Keratinocyte (primary cell): Measurements from ENCODE around the gene STARD3. TPM values are rescaled to one million over a fixed set of nuclear protein-coding genes. Genes with fewer than 3 reads are reported as not detected.
"Not testable (repeated sequence)": the region's sequence is repeated elsewhere in the genome, so short reads cannot be mapped to it uniquely, and the experiment has no call there.

Experiments
- DNase-seq: peaks from one replicate; pipeline ENCODE4 v3.0.0-alpha.2; 2011; ENCODE audit warnings: low read depth, missing footprints, low spot score
- FAIRE-seq: peaks from 2 replicates; lab custom pipeline; 2011; peaks lifted over from hg19 to GRCh38; lab: Jason Lieb, UNC
- H2AFZ ChIP-seq: 2 replicates; pipeline ENCODE4 v1.6.0; 2012; ENCODE audit warnings: low read length, control low read depth, inconsistent platforms; ENCODE audit not compliant: control insufficient read depth
- H3K27ac ChIP-seq: 2 replicates; pipeline ENCODE4 v1.5.1; 2011; ENCODE audit warnings: low read length; ENCODE audit not compliant: control insufficient read depth, insufficient read depth
- H3K27me3 ChIP-seq: 3 replicates; pipeline ENCODE4 v1.6.0; 2011; ENCODE audit warnings: low read length; ENCODE audit not compliant: control insufficient read depth, insufficient read depth; ENCODE audit errors: extremely low read depth
- H3K36me3 ChIP-seq, 2 experiments: 2 replicates in 1 of 2; 3 replicates in 1 of 2; pipeline ENCODE4 v1.5.1; 2011; ENCODE audit warnings: low read length in 2 of 2, mild to moderate bottlenecking in 1 of 2; ENCODE audit not compliant: control insufficient read depth in 2 of 2, insufficient read depth in 2 of 2; ENCODE audit errors: extremely low read depth in 1 of 2
- H3K4me1 ChIP-seq: 3 replicates; pipeline ENCODE4 v1.5.1; 2011; ENCODE audit warnings: low read length; ENCODE audit not compliant: control insufficient read depth, insufficient read depth; ENCODE audit errors: extremely low read depth
- H3K4me2 ChIP-seq: 3 replicates; pipeline ENCODE4 v1.6.0; 2011; ENCODE audit warnings: low read depth, low read length; ENCODE audit not compliant: control insufficient read depth, insufficient read depth; ENCODE audit errors: extremely low read depth
- H3K4me3 ChIP-seq, 3 experiments: fragments of 200-600 bp in 1 of 3; sonication (generic) in 1 of 3; 2 replicates in 2 of 3; 3 replicates in 1 of 3; pipeline ENCODE4 v1.5.1; 2011 to 2016; ENCODE audit warnings: low read length in 3 of 3, mild to moderate bottlenecking in 3 of 3, control low read depth in 2 of 3, inconsistent platforms in 1 of 3, low read depth in 1 of 3, mixed read lengths in 1 of 3, mixed run types in 1 of 3, moderate library complexity in 1 of 3; ENCODE audit not compliant: control insufficient read depth in 2 of 3, insufficient read depth in 2 of 3; ENCODE audit errors: extremely low read depth in 1 of 3
- H3K79me2 ChIP-seq: 2 replicates; pipeline ENCODE4 v1.6.0; 2012; ENCODE audit warnings: low read length; ENCODE audit not compliant: control insufficient read depth, insufficient read depth
- H3K9ac ChIP-seq: 3 replicates; pipeline ENCODE4 v1.6.0; 2011; ENCODE audit warnings: low read length; ENCODE audit not compliant: control insufficient read depth, insufficient read depth; ENCODE audit errors: extremely low read depth
- H3K9me1 ChIP-seq: 3 replicates; pipeline ENCODE4 v1.6.0; 2011; ENCODE audit warnings: low read length; ENCODE audit not compliant: control insufficient read depth, insufficient read depth; ENCODE audit errors: extremely low read depth
- H3K9me3 ChIP-seq: 2 replicates; pipeline ENCODE4 v1.5.1; 2012; ENCODE audit warnings: low read depth, low read length; ENCODE audit not compliant: control insufficient read depth
- H4K20me1 ChIP-seq: 3 replicates; pipeline ENCODE4 v1.6.0; 2011; ENCODE audit warnings: low read length; ENCODE audit not compliant: control insufficient read depth, insufficient read depth; ENCODE audit errors: extremely low read depth
- CTCF ChIP-seq, 3 experiments: IDR thresholded peaks in 1 of 3; conservative IDR thresholded peaks in 1 of 3; optimal IDR thresholded peaks in 1 of 3; 2 replicates in 2 of 3; 3 replicates in 1 of 3; pipeline versions ENCODE3 to v1.5.1; 2011; ENCODE audit warnings: low read length in 3 of 3, mild to moderate bottlenecking in 3 of 3, moderate library complexity in 2 of 3, control low read depth in 1 of 3, inconsistent platforms in 1 of 3; ENCODE audit not compliant: insufficient read depth in 2 of 3; ENCODE audit errors: extremely low read depth in 1 of 3
- EZH2 ChIP-seq: IDR thresholded peaks from one replicate; pipeline ENCODE4 v1.6.1; 2012; ENCODE audit warnings: inconsistent platforms, mild to moderate bottlenecking, low read length, moderate library complexity
- dilution Hi-C: fragments of 300-500 bp; cut with MboI; formaldehyde crosslinking; loops from one replicate; pipeline ENCODE4 v1.7.0; 2020; ENCODE audit warnings: low sequenced_read_pairs; ENCODE audit not compliant: extremely low pct_ligation_motif_present
- polyA minus RNA-seq, 3 experiments: library from RNA; depleted of rRNA, polyadenylated mRNA; stranded (reverse); fragments of >200 nt; gene quantifications; 1 replicate in 1 of 3; 2 replicates in 1 of 3; 3 replicates in 1 of 3; pipeline ENCODE4 v1.2.3, GENCODE V29; 2011
- polyA plus RNA-seq, 5 experiments: library from polyadenylated mRNA; depleted of rRNA in 3 of 5; stranded (reverse) in 3 of 5; stranded (forward) in 1 of 5; unstranded in 1 of 5; fragments of >200 nt; gene quantifications; 1 replicate in 1 of 5; 2 replicates in 3 of 5; 3 replicates in 1 of 5; pipeline versions ENCODE4 v1.2.1 to v1.2.3, GENCODE V29; 2011 to 2012; ENCODE audit warnings: missing spikeins in 2 of 5, low read depth in 1 of 5, low replicate concordance in 1 of 5

The STARD3 gene
- polyA plus RNA-seq (29.0 to 39.6 TPM (median 33.9 TPM) in 3 replicates), polyA minus RNA-seq (32.4 to 42.2 TPM (median 41.6 TPM) in 3 replicates)
- 25.9 TPM for polyA plus RNA-seq (2011; ENCODE audit: low read depth)
- 25.5 and 26.6 TPM in 2 replicates for polyA plus RNA-seq (2011; cell fraction: cytosol; rRNA removed)
- 57.2 and 70.3 TPM in 2 replicates for polyA plus RNA-seq (2011; cell fraction: nucleus; rRNA removed)
- polyA plus RNA-seq (2012; ENCODE audit: low replicate concordance), result 31.2 and 36.8 TPM in 2 replicates
- polyA minus RNA-seq (2011; cell fraction: cytosol; rRNA and poly(A)+ RNA removed), result 29.2 TPM
- 18.5 and 20.1 TPM in 2 replicates for polyA minus RNA-seq (2011; cell fraction: nucleus; rRNA and poly(A)+ RNA removed)

DNA sequence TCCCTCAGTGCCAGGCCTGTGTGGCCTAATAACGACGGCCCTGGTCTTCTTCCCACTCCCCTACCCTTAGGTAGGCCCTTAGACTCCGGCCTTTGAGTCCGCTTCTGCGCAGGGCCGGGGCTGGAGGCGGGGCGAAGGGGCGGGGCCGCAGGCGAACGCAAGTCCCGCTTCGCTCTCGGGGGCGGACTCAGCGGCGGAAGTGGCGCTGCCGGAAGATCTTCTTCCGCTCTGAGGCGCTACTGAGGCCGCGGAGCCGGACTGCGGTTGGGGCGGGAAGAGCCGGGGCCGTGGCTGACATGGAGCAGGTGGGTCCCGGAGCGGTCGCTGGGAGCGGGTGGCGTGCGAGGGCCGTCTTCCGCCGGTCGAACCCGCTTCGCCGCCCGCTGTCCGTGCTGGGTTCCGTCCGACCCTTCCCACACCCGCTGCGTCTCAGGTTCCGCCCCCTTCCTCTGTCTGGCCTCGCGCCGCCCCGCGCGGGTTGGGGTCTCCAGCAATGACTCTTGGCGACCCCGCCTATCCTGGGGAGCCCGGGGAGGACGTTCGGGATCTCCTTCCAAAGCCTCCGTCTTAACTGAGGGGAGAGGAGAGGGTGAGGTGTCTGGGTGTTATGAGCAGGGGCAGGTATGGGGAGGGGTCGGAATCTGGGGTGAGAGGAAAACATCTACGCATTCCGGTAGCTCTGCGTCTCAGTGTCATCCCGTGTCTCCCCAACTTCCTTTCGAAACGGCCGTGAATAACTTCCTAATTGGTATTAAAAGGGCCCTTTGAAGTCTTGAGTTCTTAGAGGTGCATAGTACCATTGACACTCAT lies at the start of gene STARD3:
Gene STARD3, plus strand, starts transcription at position 218 of the 810 bp plus-strand sequence. CDS start 16,388 bp downstream, outside the sequence.
- Histone ChIP-seq H4K20me1 (no peaks in the 10 kb centered on the region), H3K4me3 (peak within 1 kb of the TSS; percentile 85 to 93 (median 89)), H3K79me2 (peaks cover 29% of the 10 kb centered on the region), H3K4me1 (peaks cover 15% of the 10 kb centered on the region), H3K4me2 (peak within 1 kb of the TSS; percentile 90), H3K9me1 (no peaks in the 10 kb centered on the region), H3K36me3 (no peaks in the 10 kb centered on the region), H3K9me3 (no peaks in the 10 kb centered on the region), H3K27ac (peak within 1 kb of the TSS; percentile 73), H3K9ac (peak within 1 kb of the TSS; percentile 81), H2AFZ (peak within 1 kb of the TSS; percentile 86), H3K27me3 (no peaks in the 10 kb centered on the region)
- no peak for DNase-seq
- FAIRE-seq, result no peak
- dilution Hi-C loops, result no loop called here
- peak in 1 of 3 experiments; percentile 13 for TF ChIP-seq CTCF (optimal IDR thresholded peaks at IDR 0.05 in 1 of 3, IDR thresholded peaks at IDR 0.05 in 1 of 3, conservative IDR thresholded peaks at IDR 0.05 in 1 of 3; ENCODE audit: extremely low read depth in 1 of 3, insufficient read depth in 2 of 3, low read length in 3 of 3)
- TF ChIP-seq EZH2, result no peak

GRCh38 chr17:39590180-39590579 lies 46.8 kb upstream of the STARD3 start:
- peaks cover 27% of the 10 kb centered on the region for H3K27me3 ChIP-seq
- H4K20me1 ChIP-seq, FAIRE-seq, H3K79me2 ChIP-seq, H3K36me3 ChIP-seq, H3K9me1 ChIP-seq, DNase-seq, dilution Hi-C loops, H3K9me3 ChIP-seq, H3K4me2 ChIP-seq, H3K27ac ChIP-seq, H3K4me1 ChIP-seq, H2AFZ ChIP-seq, H3K4me3 ChIP-seq, H3K9ac ChIP-seq: not testable (repeated sequence)
